Nephron (organoid): ENCODE data around the gene USH1G.

Experiments
- H3K27ac Mint-ChIP-seq, 3 experiments: 2 replicates each; pipeline ENCODE4 v1.8.0; 2020; ENCODE audit warnings: mixed read lengths in 3 of 3, mild to moderate bottlenecking in 2 of 3, moderate library complexity in 1 of 3
- H3K27me3 Mint-ChIP-seq: 2 replicates; pipeline ENCODE4 v1.8.0; 2021; ENCODE audit warnings: low read depth, mild to moderate bottlenecking, moderate library complexity, mixed read lengths
- H3K36me3 Mint-ChIP-seq: 2 replicates; pipeline ENCODE4 v1.8.0; 2020; ENCODE audit warnings: low read depth, mixed read lengths
- H3K4me1 Mint-ChIP-seq: 2 replicates; pipeline ENCODE4 v1.8.0; 2020; ENCODE audit warnings: mixed read lengths
- H3K4me3 Mint-ChIP-seq, 3 experiments: 2 replicates each; pipeline ENCODE4 v1.8.0; 2020; ENCODE audit warnings: mild to moderate bottlenecking in 3 of 3, mixed read lengths in 3 of 3, moderate library complexity in 2 of 3
- H3K9me3 Mint-ChIP-seq: 2 replicates; pipeline ENCODE4 v1.8.0; 2020; ENCODE audit warnings: mixed read lengths
- TF ChIP-seq, protein P1 (sequence below), 3 experiments: fragments of 200-600 bp; sonication (generic); IDR thresholded peaks; one replicate each; pipeline ENCODE4 v1.5.0; 2021; ENCODE audit warnings: antibody characterized with exemption in 3 of 3; ENCODE audit not compliant: unreplicated experiment in 3 of 3

USH1G gene

DNA sequence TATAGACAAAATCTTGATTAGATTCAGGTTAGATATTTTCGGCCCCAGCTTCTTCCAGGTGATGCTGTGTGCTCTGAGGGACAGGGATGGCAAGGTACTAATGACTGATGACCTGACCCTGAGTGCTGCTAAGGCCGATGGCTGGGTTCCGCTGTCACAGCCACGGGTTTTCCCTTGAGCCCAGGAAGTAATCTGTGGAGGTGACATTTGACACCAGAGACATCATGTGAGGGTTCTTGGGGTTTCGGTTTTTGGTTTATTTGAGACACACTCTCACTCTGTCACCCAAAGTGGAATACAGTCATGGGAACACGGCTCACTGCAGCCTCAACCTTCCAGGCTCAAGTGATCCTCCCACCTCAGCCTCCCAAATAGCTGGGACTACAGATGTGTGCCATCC lies 22.5 kb upstream of the USH1G start:
- peaks cover 75% of the 10 kb centered on the region for H3K27me3 Mint-ChIP-seq
- H3K27ac Mint-ChIP-seq: no peak overlapping the region
- no peaks in the 10 kb centered on the region for H3K36me3 Mint-ChIP-seq
- H3K4me1 Mint-ChIP-seq: no peaks in the 10 kb centered on the region
- H3K4me3 Mint-ChIP-seq: no peak overlapping the region
- TF ChIP-seq, protein P1, sequence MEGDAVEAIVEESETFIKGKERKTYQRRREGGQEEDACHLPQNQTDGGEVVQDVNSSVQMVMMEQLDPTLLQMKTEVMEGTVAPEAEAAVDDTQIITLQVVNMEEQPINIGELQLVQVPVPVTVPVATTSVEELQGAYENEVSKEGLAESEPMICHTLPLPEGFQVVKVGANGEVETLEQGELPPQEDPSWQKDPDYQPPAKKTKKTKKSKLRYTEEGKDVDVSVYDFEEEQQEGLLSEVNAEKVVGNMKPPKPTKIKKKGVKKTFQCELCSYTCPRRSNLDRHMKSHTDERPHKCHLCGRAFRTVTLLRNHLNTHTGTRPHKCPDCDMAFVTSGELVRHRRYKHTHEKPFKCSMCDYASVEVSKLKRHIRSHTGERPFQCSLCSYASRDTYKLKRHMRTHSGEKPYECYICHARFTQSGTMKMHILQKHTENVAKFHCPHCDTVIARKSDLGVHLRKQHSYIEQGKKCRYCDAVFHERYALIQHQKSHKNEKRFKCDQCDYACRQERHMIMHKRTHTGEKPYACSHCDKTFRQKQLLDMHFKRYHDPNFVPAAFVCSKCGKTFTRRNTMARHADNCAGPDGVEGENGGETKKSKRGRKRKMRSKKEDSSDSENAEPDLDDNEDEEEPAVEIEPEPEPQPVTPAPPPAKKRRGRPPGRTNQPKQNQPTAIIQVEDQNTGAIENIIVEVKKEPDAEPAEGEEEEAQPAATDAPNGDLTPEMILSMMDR (IDR thresholded peaks at IDR 0.05; ENCODE audit: unreplicated experiment in 3 of 3): no peak
- no peaks in the 10 kb centered on the region for H3K9me3 Mint-ChIP-seq

DNA sequence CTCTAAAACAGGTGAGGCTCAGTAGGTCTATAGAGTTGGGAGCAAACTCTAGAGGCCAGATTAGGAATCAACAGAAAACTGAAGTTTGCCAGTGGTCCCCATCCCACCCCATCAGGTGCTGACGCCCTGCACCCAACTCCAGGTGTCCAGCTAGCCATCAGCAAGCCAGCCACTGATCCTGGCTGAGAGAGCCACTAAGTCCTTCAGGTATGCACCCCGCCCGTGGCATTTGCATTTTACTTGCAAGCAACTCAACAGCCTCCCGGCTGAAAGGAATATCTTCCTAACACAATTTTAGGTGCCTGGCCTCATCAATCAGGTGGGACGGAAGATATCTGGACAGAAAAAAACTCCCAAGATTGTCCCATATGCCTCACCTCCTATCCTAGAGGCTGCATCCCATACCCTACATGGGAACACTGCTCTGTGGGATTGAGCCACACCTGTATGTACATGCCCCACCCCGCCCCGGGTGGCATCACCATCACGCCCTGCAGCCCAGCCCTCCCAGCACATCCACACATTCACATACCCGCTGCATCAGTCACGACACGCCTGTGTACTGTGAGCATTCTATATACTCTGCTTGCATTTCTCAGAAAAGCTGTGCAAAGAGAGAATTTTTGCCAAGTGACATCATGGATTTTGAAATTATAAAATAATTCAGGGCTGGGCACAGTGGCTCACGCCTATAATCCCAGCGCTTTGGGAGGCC lies 20.9 kb upstream of the USH1G start:
- Mint-ChIP-seq H3K4me3 (no peak overlapping the region), H3K9me3 (no peaks in the 10 kb centered on the region), H3K27ac (no peak overlapping the region), H3K27me3 (peaks cover 80% of the 10 kb centered on the region), H3K4me1 (no peaks in the 10 kb centered on the region), H3K36me3 (no peaks in the 10 kb centered on the region)
- TF ChIP-seq, protein P1 (IDR thresholded peaks at IDR 0.05; ENCODE audit: unreplicated experiment in 3 of 3): no peak

- Mint-ChIP-seq H3K9me3 (no peaks in the 10 kb centered on the region), H3K27me3 (peaks cover 96% of the 10 kb centered on the region), H3K4me1 (no peaks in the 10 kb centered on the region), H3K4me3 (no peak overlapping the region), H3K27ac (no peak overlapping the region), H3K36me3 (no peaks in the 10 kb centered on the region)
- TF ChIP-seq, protein P1 (IDR thresholded peaks at IDR 0.05; ENCODE audit: unreplicated experiment in 3 of 3): no peak
Observed at GRCh38 chr17:74941128-74941725, 18.2 kb upstream of the USH1G start.

DNA sequence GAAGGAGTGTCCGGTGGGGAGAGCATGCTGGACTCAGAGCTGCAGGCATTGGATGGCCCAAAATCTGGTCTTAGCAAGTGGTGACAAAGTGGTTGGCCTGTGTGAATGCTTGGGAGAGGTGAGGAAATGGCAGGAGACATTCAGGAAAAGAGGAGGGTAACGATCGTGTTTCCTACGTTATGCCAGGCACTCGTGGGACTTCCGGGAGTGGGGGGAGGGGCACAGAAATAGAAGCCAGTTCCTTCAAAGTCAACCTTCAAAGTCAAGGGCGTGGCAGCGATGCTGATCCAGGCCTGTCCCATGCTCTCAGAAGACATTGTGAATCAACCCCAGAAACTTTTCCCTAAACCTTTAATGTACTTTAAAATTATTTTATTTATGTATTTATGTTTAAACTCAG lies 16.5 kb upstream of the USH1G start:
- no peaks in the 10 kb centered on the region for H3K9me3 Mint-ChIP-seq
- H3K27ac Mint-ChIP-seq: no peak overlapping the region
- H3K4me1 Mint-ChIP-seq: no peaks in the 10 kb centered on the region
- H3K27me3 Mint-ChIP-seq: peaks cover 95% of the 10 kb centered on the region
- no peaks in the 10 kb centered on the region for H3K36me3 Mint-ChIP-seq
- H3K4me3 Mint-ChIP-seq: no peak overlapping the region
- TF ChIP-seq, protein P1 (IDR thresholded peaks at IDR 0.05; ENCODE audit: unreplicated experiment in 3 of 3): no peak

DNA sequence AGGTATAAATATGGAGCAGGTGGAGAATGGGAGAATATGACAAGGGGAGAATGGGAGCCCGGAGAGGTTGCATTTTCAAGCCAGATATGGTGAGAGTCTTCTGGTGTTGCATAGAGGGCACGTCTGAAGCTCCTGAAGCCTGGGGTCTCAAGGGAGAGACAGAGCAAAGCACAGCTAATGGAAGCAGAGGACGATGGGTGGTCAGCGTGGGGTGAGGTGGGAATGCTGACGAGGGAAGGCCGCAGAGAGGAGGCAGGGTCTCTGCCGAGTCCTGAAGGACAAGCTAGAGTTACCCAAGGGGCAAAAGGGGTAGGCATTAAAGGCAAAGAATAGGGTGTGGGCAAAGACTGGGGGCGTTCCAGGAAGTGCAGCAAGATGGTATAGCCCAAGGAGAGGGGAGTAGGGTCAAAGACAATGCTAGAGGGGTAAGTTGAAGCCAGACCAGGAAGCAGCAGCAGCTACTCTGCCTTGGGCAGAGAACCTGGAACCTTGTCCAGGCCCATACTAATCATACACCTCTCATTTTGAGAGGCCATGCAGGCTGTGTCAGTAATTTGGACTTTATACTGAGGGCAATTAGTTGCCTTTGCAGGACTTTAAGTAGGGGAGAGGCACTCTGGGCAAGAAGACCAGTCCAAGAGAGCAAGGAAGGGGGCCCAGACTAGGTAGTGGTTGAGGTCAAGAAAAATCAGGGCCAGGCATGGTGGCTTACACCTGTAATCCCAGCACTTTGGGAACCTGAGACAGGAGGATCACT lies 15.3 kb upstream of the USH1G start:
- Mint-ChIP-seq H3K4me3 (no peak overlapping the region), H3K27me3 (peaks cover 95% of the 10 kb centered on the region)
- TF ChIP-seq, protein P1 (IDR thresholded peaks at IDR 0.05; ENCODE audit: unreplicated experiment in 3 of 3): no peak

More for the DNA sequence above, 15.3 kb upstream of the USH1G start:
- no peak overlapping the region for H3K27ac Mint-ChIP-seq
- H3K4me1 Mint-ChIP-seq: no peaks in the 10 kb centered on the region
- no peaks in the 10 kb centered on the region for H3K36me3 Mint-ChIP-seq
- H3K9me3 Mint-ChIP-seq: no peaks in the 10 kb centered on the region
